ENCODE results near the gene CCDC85C. TPM values are rescaled to one million over a fixed set of nuclear protein-coding genes. Genes with fewer than 3 reads are reported as not detected.

Gene CCDC85C
- total and polyA plus RNA-seq, 4 experiments from 2014 or later, result 0.36 to 14.4 (median 7.9) TPM

GRCh38 chr14:99636487-99636886 lies 32.5 kb upstream of the CCDC85C start:
- no peaks in the 10 kb centered on the region for H3K9me3 ChIP-seq (ENCODE audit: control insufficient read depth in 1 of 2, low read length in 2 of 2)
- no peak overlapping the region for H3K4me3 ChIP-seq (ENCODE audit: low read length in 2 of 2)
- Mint-ChIP-seq H3K36me3 (no peaks in the 10 kb centered on the region), H3K9me3 (no peaks in the 10 kb centered on the region), H3K4me3 (no peak overlapping the region), H3K27me3 (no peaks in the 10 kb centered on the region), H3K27ac (no peak overlapping the region), H3K4me1 (no peaks in the 10 kb centered on the region)
- no peaks in the 10 kb centered on the region for H3K27me3 ChIP-seq (ENCODE audit: insufficient read depth, low read length)
- no peak for DNase-seq
- no peaks in the 10 kb centered on the region for H3K4me1 ChIP-seq (ENCODE audit: insufficient read depth, low read length)
- no peaks in the 10 kb centered on the region for H3K36me3 ChIP-seq (ENCODE audit: insufficient read depth, low read length)
- ChIA-PET CTCF (ENCODE audit: partially characterized antibody) (no interaction called here), POLR2A (ENCODE audit: partially characterized antibody) (no interaction called here)
- intact Hi-C loops (cut with micrococcal nuclease), result no loop called here
- no peak overlapping the region for H3K27ac ChIP-seq (ENCODE audit: low read depth, low read length)

DNA sequence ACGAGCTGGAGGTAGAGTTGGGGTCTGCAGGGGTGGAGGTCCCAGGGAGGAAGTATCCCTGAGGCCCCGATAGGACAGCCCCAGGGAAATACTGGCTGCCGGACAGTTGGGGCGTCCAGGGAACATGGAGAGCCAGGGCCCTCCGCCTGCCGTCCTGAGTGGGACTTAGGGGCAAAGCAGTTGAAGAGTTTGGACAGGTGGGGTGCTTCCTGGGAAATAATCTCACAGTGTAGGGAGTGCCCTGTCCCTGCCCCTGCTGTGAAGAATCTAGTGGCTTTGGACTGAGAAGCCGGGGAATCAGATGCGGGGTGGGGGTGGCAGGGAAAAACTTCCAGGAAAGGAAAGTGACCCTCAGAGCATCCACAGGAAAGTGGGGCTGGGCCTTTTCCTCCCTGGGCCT lies 31.1 kb upstream of the CCDC85C start:
- H3K4me3 ChIP-seq (ENCODE audit: low read length in 2 of 2), result no peak overlapping the region
- no peaks in the 10 kb centered on the region for H3K36me3 ChIP-seq (ENCODE audit: insufficient read depth, low read length)
- ChIA-PET CTCF (ENCODE audit: partially characterized antibody) (no interaction called here), POLR2A (ENCODE audit: partially characterized antibody) (no interaction called here)
- intact Hi-C loops (cut with micrococcal nuclease), result no loop called here
- H3K4me1 ChIP-seq (ENCODE audit: insufficient read depth, low read length), result no peaks in the 10 kb centered on the region
- DNase-seq, result no peak
- H3K27ac Mint-ChIP-seq, result no peak overlapping the region
- H3K36me3 Mint-ChIP-seq, result no peaks in the 10 kb centered on the region
- H3K4me3 Mint-ChIP-seq, result no peak overlapping the region
- H3K27ac ChIP-seq (ENCODE audit: low read depth, low read length), result no peak overlapping the region
- H3K27me3 Mint-ChIP-seq, result peaks cover 0 to 2% of the 10 kb centered on the region in 2 donors
- H3K9me3 ChIP-seq (ENCODE audit: control insufficient read depth in 1 of 2, low read length in 2 of 2), result no peaks in the 10 kb centered on the region
- no peaks in the 10 kb centered on the region for H3K4me1 Mint-ChIP-seq
- H3K9me3 Mint-ChIP-seq, result no peaks in the 10 kb centered on the region
- no peaks in the 10 kb centered on the region for H3K27me3 ChIP-seq (ENCODE audit: insufficient read depth, low read length)

- intact Hi-C loops (cut with micrococcal nuclease), result no loop called here
- Histone ChIP-seq H3K27ac (ENCODE audit: low read depth, low read length) (no peak overlapping the region), H3K9me3 (ENCODE audit: control insufficient read depth in 1 of 2, low read length in 2 of 2) (no peaks in the 10 kb centered on the region), H3K4me1 (ENCODE audit: insufficient read depth, low read length) (no peaks in the 10 kb centered on the region), H3K4me3 (ENCODE audit: low read length in 2 of 2) (no peak overlapping the region), H3K27me3 (ENCODE audit: insufficient read depth, low read length) (no peaks in the 10 kb centered on the region), H3K36me3 (ENCODE audit: insufficient read depth, low read length) (no peaks in the 10 kb centered on the region)
- Mint-ChIP-seq H3K27me3 (peaks cover 0 to 2% of the 10 kb centered on the region in 2 donors), H3K36me3 (no peaks in the 10 kb centered on the region), H3K27ac (no peak overlapping the region), H3K9me3 (no peaks in the 10 kb centered on the region), H3K4me3 (no peak overlapping the region), H3K4me1 (no peaks in the 10 kb centered on the region)
- no peak for DNase-seq
- POLR2A ChIA-PET (ENCODE audit: partially characterized antibody), result no interaction called here
- CTCF ChIA-PET (ENCODE audit: partially characterized antibody), result no interaction called here
Observed at GRCh38 chr14:99634443-99634842, 30.4 kb upstream of the CCDC85C start.

GRCh38 chr14:99633918-99634317 lies 29.9 kb upstream of the CCDC85C start:
- intact Hi-C loops (cut with micrococcal nuclease), result no loop called here
- Mint-ChIP-seq H3K4me3 (no peak overlapping the region), H3K27me3 (peaks cover 2% of the 10 kb centered on the region in 2 donors), H3K9me3 (no peaks in the 10 kb centered on the region), H3K27ac (no peak overlapping the region), H3K4me1 (peaks cover 0 to 2% (median 2%) of the 10 kb centered on the region in 4 donors), H3K36me3 (no peaks in the 10 kb centered on the region)
- no peaks in the 10 kb centered on the region for H3K36me3 ChIP-seq (ENCODE audit: insufficient read depth, low read length)
- no peak overlapping the region for H3K4me3 ChIP-seq (ENCODE audit: low read length in 2 of 2)
- CTCF ChIA-PET (ENCODE audit: partially characterized antibody), result no interaction called here
- H3K9me3 ChIP-seq (ENCODE audit: control insufficient read depth in 1 of 2, low read length in 2 of 2), result no peaks in the 10 kb centered on the region
- peaks cover 2% of the 10 kb centered on the region for H3K4me1 ChIP-seq (ENCODE audit: insufficient read depth, low read length)
- DNase-seq, result no peak
- POLR2A ChIA-PET (ENCODE audit: partially characterized antibody), result no interaction called here
- no peak overlapping the region for H3K27ac ChIP-seq (ENCODE audit: low read depth, low read length)
- no peaks in the 10 kb centered on the region for H3K27me3 ChIP-seq (ENCODE audit: insufficient read depth, low read length)

- Mint-ChIP-seq H3K4me3 (no peak overlapping the region), H3K27me3 (peaks cover 2 to 3% of the 10 kb centered on the region in 2 donors), H3K27ac (no peak overlapping the region), H3K4me1 (peaks cover 0 to 5% (median 2%) of the 10 kb centered on the region in 4 donors), H3K36me3 (no peaks in the 10 kb centered on the region), H3K9me3 (no peaks in the 10 kb centered on the region)
- H3K27ac ChIP-seq (ENCODE audit: low read depth, low read length), result no peak overlapping the region
- ChIA-PET POLR2A (ENCODE audit: partially characterized antibody) (no interaction called here), CTCF (ENCODE audit: partially characterized antibody) (no interaction called here)
- H3K4me1 ChIP-seq (ENCODE audit: insufficient read depth, low read length), result peaks cover 3% of the 10 kb centered on the region
- no peak overlapping the region for H3K4me3 ChIP-seq (ENCODE audit: low read length in 2 of 2)
- H3K27me3 ChIP-seq (ENCODE audit: insufficient read depth, low read length), result no peaks in the 10 kb centered on the region
- no peaks in the 10 kb centered on the region for H3K36me3 ChIP-seq (ENCODE audit: insufficient read depth, low read length)
- intact Hi-C loops (cut with micrococcal nuclease), result no loop called here
- H3K9me3 ChIP-seq (ENCODE audit: control insufficient read depth in 1 of 2, low read length in 2 of 2), result no peaks in the 10 kb centered on the region
- no peak for DNase-seq
Observed at GRCh38 chr14:99633141-99633540, 29.1 kb upstream of the CCDC85C start.

GRCh38 chr14:99632410-99633035 lies 28.5 kb upstream of the CCDC85C start:
- no peaks in the 10 kb centered on the region for H3K27me3 ChIP-seq (ENCODE audit: insufficient read depth, low read length)
- Mint-ChIP-seq H3K27me3 (peaks cover 2 to 7% of the 10 kb centered on the region in 2 donors), H3K36me3 (no peaks in the 10 kb centered on the region), H3K9me3 (no peaks in the 10 kb centered on the region), H3K4me1 (peaks cover 0 to 5% (median 2%) of the 10 kb centered on the region in 4 donors), H3K4me3 (no peak overlapping the region), H3K27ac (no peak overlapping the region)
- no peak for DNase-seq
- ChIA-PET CTCF (ENCODE audit: partially characterized antibody) (no interaction called here), POLR2A (ENCODE audit: partially characterized antibody) (no interaction called here)
- H3K9me3 ChIP-seq (ENCODE audit: control insufficient read depth in 1 of 2, low read length in 2 of 2), result no peaks in the 10 kb centered on the region
- H3K4me3 ChIP-seq (ENCODE audit: low read length in 2 of 2), result no peak overlapping the region
- no peaks in the 10 kb centered on the region for H3K36me3 ChIP-seq (ENCODE audit: insufficient read depth, low read length)
- peaks cover 3% of the 10 kb centered on the region for H3K4me1 ChIP-seq (ENCODE audit: insufficient read depth, low read length)
- H3K27ac ChIP-seq (ENCODE audit: low read depth, low read length), result no peak overlapping the region
- intact Hi-C loops (cut with micrococcal nuclease), result no loop called here

GRCh38 chr14:99630202-99630601 lies 26.2 kb upstream of the CCDC85C start:
- CTCF ChIA-PET (ENCODE audit: partially characterized antibody), result interaction anchor here (1.2 to 2.8 kb wide), 2 partner anchors 104 to 106 kb away, joined by 3 to 10 read pairs; no protein-coding TSS in a partner anchor
- POLR2A ChIA-PET (ENCODE audit: partially characterized antibody), result no interaction called here

More at GRCh38 chr14:99630202-99630601, 26.2 kb upstream of the CCDC85C start:
- H3K27ac ChIP-seq (ENCODE audit: low read depth, low read length), result no peak overlapping the region
- no peaks in the 10 kb centered on the region for H3K36me3 ChIP-seq (ENCODE audit: insufficient read depth, low read length)
- no peak for DNase-seq
- Mint-ChIP-seq H3K4me3 (no peak overlapping the region), H3K4me1 (peaks cover 0 to 5% (median 2%) of the 10 kb centered on the region in 4 donors), H3K27me3 (peaks cover 4 to 16% of the 10 kb centered on the region in 2 donors), H3K27ac (no peak overlapping the region), H3K9me3 (no peaks in the 10 kb centered on the region), H3K36me3 (no peaks in the 10 kb centered on the region)
- H3K9me3 ChIP-seq (ENCODE audit: control insufficient read depth in 1 of 2, low read length in 2 of 2), result no peaks in the 10 kb centered on the region
- H3K4me1 ChIP-seq (ENCODE audit: insufficient read depth, low read length), result peaks cover 3% of the 10 kb centered on the region
- H3K4me3 ChIP-seq (ENCODE audit: low read length in 2 of 2), result no peak overlapping the region
- intact Hi-C loops (cut with micrococcal nuclease), result no loop called here
- H3K27me3 ChIP-seq (ENCODE audit: insufficient read depth, low read length), result no peaks in the 10 kb centered on the region
